HG03103 (cell line): ENCODE measurements around the gene CKAP2L.

Experiments
- ATAC-seq: cut with Tn5 transposase; IDR thresholded peaks from one replicate; pipeline ENCODE4 v1.9.1; 2021; ENCODE audit warnings: low read depth; ENCODE audit not compliant: unreplicated experiment

Gene CKAP2L

GRCh38 chr2:112767693-112768330 lies 3.4 kb upstream of the CKAP2L start:
- no peak for ATAC-seq

GRCh38 chr2:112765251-112765650 lies 842 bp upstream of the CKAP2L start:
- ATAC-seq, result no peak

- ATAC-seq, result no peak
These were observed 2.1 kb downstream of the CKAP2L start for GRCh38 chr2:112762276-112762675.

DNA sequence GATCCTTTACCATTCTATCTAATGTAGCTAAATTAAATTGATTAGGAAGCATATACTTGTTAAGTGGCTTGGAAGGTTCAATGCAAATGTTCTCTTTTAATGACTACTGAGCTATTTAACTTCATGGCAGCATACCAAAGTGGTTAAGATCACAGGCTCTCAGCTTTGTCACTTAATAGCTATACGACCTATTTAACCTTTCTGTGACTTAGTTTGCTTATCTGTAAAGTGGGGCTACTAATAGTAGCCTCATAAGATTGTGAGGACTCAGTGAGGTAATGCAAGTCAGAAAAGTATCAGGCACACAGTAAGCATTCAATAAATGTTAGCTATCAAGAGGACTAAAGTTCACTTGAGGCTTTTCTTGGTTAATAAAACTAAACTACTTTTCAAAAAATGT lies 4.3 kb downstream of the CKAP2L start:
- no peak for ATAC-seq

DNA sequence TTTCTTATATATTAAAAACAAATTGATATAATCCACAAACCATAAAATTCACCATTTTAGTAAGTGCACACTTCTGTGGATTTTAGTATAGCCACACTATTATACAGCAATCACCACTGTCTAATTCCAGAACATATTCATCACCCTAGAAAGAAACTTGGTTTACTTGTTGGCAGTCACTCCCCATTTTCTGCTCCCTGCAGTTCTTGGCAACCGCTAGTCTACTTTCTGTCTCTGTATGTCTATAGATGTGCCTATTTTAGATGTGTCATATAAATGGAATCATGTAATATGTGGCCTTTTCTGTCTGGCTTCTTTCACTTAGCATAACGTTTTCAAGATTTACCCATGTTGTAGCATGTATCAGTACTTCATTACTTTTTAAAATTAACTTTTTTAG lies 5.7 kb downstream of the CKAP2L start:
- no peak for ATAC-seq

- ATAC-seq, result no peak
These were observed 7.1 kb downstream of the CKAP2L start for GRCh38 chr2:112757265-112757664.

- no peak for ATAC-seq
These were observed 8.2 kb downstream of the CKAP2L start for GRCh38 chr2:112756207-112756606.

GRCh38 chr2:112755444-112755843 lies 9.0 kb downstream of the CKAP2L start:
- ATAC-seq, result no peak

- ATAC-seq, result no peak
These were observed 9.8 kb downstream of the CKAP2L start for GRCh38 chr2:112754564-112754963.

- no peak for ATAC-seq
These were observed 11.7 kb downstream of the CKAP2L start for GRCh38 chr2:112752667-112753066.

DNA sequence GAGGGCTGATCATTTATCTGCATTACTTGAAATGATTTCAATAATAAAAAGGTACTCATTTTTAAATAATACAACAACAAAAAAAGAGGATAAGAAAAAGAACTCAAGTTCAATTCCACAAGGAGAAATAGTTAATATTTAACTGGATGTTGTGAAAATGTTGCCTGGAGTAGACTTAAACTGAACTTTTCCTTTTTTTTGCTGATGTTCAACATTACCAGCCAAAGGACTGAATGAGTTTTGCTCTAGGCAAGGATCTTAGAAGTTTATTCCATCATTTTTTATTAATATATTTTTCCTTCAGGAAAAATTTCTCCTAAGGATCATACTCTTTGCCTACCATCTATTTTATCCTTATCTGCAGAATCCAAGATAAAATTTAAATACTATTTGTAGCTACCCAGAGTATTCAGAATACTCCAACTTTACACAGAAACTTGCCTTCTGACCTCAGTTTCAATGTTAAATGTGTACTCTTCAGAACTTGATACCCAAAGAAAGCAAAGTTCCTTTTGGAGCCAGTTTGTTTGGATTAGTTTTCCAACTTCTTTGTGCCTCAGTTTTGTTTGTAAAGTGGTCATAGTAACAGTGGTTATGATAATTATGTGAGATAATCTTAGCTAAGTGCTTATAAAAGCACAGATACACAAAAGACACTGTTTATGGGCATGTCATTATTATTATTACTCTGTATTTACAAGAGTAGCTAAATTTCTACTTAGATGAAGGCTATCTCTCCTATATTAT lies 12.8 kb downstream of the CKAP2L start:
- ATAC-seq, result no peak

GRCh38 chr2:112750560-112750843 lies 13.9 kb downstream of the CKAP2L start:
- no peak for ATAC-seq

DNA sequence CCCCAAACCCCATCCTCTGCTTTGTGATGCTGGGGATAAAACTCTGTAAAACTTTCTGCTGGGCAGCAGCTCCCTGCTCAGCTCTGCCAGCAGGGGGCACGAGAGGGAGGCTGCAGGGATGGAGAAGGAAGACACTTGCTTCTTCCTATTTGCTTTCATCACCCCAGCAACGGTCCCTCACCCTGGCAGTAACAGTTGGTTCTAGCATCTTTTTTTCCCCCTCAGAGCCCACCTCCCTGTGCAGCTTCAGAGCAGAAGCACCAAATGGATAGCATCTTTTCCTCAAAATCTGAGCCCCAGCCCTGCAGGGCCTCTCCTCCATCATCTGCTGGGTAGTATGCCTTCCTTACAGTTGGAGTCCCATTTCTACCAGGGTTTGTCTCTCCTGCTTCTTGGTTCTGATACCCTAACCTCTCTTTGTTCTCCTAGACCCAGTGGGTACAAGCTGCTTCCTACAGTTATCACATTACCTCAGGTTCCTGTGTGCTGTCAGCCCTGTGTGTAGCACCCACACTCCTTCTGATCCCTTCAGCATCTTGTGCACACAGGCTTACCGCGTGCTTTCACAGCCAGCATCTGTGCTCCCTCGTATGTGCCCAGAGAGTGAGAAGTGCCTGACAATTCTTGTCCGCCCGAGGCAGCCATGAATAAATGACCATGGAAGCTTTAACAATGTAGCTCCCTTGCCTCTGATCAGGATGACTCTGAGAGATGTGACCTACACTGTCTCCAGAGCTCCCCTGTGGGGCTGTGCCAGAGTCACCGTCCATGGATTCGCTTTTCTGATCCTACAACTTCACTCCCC lies 14.5 kb downstream of the CKAP2L start:
- no peak for ATAC-seq

- ATAC-seq, result no peak
These were observed 23.9 kb downstream of the CKAP2L start for GRCh38 chr2:112740527-112740926.

DNA sequence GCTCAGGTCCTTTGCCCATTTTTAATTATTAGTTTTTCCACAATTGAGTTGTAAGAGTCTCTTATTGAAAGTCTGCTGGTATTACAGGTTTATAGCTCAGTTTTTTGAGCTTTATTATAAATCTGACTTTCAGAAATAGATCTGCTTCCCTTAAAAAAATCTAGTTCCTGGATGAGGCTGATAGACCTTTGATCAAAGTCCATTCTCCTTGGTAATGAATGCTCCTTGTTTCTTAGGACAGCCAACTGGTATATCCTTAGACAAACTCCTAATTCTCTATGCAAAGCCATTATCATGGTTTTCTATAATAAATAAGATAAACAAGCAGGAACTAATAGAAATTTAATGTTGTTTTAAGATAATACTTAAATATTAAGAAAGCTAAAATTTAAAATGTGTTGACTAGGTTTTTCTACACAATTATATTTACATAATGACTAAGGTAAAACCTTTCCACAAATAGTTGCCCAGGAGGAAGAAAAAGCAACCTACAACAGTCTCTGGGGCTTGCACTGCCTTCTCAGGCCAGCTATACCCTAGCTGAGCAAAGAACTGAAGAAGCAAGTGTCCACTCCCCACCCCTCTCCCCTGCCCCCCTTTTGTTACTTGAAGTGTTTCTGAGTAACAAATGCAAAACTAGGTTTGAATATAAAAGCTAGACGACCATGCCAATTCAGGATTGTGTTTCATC lies 26.7 kb downstream of the CKAP2L start:
- no peak for ATAC-seq

- no peak for ATAC-seq
These were observed 30.5 kb downstream of the CKAP2L start for GRCh38 chr2:112733871-112734270.

GRCh38 chr2:112733456-112733855 lies 31.0 kb downstream of the CKAP2L start:
- ATAC-seq, result no peak

- no peak for ATAC-seq
These were observed 32.9 kb downstream of the CKAP2L start for GRCh38 chr2:112731479-112731878.

DNA sequence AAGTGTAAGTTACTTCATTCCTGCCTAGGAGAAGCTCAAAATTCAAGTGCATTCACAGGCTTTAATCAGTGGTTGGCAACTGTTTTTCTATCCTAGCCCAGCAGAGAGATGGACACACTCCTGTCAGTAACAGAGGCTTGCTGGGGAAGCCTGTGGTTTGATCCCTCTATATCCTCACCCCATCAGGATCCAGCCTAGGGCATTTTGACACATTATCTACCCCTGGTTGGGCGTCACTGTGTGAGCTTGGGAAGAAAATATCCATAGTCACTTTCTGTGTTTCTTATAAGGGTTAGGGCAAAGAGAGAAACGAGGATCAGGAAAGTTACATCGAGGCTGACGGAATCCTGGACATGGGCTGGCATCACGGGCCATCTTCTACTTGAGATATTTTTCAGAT lies 33.6 kb downstream of the CKAP2L start:
- no peak for ATAC-seq

DNA sequence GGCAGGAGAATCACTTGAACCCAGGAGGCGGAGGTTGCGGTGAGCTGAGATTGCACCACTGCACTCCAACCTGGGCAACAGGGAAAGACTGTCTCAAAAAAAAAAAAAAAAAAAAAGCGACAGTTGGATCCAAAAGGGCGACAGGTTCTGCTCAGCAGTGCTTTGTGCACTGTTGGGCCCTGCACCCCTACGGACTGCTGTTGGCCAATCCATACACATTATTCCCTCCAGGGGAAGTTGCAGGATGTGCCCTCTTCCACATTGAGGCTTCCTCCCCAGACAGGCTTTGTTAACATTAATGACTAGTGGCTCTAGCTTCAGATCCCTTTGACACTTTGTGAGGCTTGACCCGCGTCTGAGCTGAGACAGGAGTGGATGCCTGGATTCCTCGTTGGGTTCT lies 34.2 kb downstream of the CKAP2L start:
- no peak for ATAC-seq
